G401 (cell line): Measurements from ENCODE around the gene TIE1. TPM values are rescaled to one million over a fixed set of nuclear protein-coding genes. Genes with fewer than 3 reads are reported as not detected.
"Not testable (repeated sequence)": the region's sequence is repeated elsewhere in the genome, so short reads cannot be mapped to it uniquely, and the experiment has no call there.

Experiments used
- DNase-seq: peaks from one replicate; pipeline ENCODE4 v3.0.0-alpha.2; 2015; ENCODE audit warnings: low spot score
- in situ Hi-C: cut with HindIII; loops from 2 replicates; pipeline ENCODE4 v1.10.0; 2016; ENCODE audit warnings: low sequenced_read_pairs, mixed read lengths
- total RNA-seq: library from RNA; depleted of rRNA; stranded (reverse); fragments of >200 nt; shearing (Covaris generic); gene quantifications from 2 replicates; pipeline ENCODE4 v1.2.3, GENCODE V29; 2014; rRNA removed

TIE1 gene
- total RNA-seq, 1 experiment from 2014 or later, result not detected

DNA sequence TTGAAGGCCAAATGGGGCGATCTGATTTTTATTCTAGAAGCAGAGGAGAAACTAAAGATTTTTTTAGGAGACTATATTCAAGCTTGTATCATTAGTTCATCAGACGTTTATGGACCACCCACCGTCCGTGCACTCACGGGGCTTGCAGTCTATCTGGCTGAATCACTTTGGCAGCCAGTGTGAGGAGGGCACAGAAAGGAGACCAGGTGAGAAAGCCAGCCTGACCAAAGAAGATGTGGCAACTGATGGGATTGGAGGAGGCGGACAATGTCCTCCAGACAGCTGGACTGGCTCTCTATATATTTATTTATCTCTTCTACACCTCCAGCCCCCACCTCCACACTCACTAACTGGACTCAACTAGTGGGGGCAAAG is 67.9 kb downstream of the TIE1 start:
- no peak for DNase-seq
- in situ Hi-C loops, result no loop called here

GRCh38 chr1:43369779-43370178 is 69.0 kb downstream of the TIE1 start:
- in situ Hi-C loops, DNase-seq: not testable (repeated sequence)

DNA sequence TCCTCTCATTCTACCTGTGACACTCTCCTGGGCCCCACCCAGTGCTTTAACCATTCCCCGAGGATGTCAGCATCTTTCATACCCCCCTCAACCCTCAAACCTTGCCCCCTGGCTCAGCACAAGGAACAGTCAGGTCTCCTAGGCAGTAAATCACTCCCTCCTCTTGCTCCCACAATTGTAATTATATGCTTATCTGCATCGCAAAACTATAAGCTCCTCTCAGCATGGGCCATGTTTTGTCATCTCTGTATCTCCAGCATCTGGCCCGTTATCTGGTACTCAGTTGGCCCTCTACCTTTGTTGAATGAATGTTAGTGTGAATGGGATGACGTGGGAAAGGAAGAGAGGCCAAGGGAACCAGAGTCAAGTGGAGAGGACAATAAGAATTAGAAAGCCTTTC is 69.8 kb downstream of the TIE1 start:
- in situ Hi-C loops, result no loop called here
- no peak for DNase-seq

GRCh38 chr1:43372172-43372571 is 71.4 kb downstream of the TIE1 start:
- in situ Hi-C loops, result no loop called here
- DNase-seq, result no peak

Other genes with a start within 250 kb of the TIE1 start
- 300 and 331 TPM in 2 replicates for gene EBNA1BP2, start 128.7 kb upstream of the TIE1 start, total RNA-seq
- gene CFAP57, start 128.7 kb upstream of the TIE1 start, total RNA-seq, result 1.1 and 4.1 TPM in 2 replicates
- not detected in 2 replicates for gene TMEM125, start 31.0 kb upstream of the TIE1 start, total RNA-seq
- not detected in 2 replicates for gene C1orf210, start 15.4 kb upstream of the TIE1 start, total RNA-seq
- gene MPL, start 36.8 kb downstream of the TIE1 start, total RNA-seq, result not detected in 2 replicates
- 263 and 289 TPM in 2 replicates for gene CDC20, start 58.0 kb downstream of the TIE1 start, total RNA-seq
- 65.2 and 69.7 TPM in 2 replicates for gene ELOVL1, start 67.0 kb downstream of the TIE1 start, total RNA-seq
- 36.2 and 42.2 TPM in 2 replicates for gene MED8, start 88.8 kb downstream of the TIE1 start, total RNA-seq
- 4.4 and 7.0 TPM in 2 replicates for gene SZT2, start 88.9 kb downstream of the TIE1 start, total RNA-seq
- gene HYI, start 152.9 kb downstream of the TIE1 start, total RNA-seq, result 22.3 and 30.1 TPM in 2 replicates
- gene PTPRF, start 229.9 kb downstream of the TIE1 start, total RNA-seq, result 46.6 and 61.3 TPM in 2 replicates